Measurements from ENCODE around the gene PRSS50. TPM values are rescaled to one million over a fixed set of nuclear protein-coding genes. Genes with fewer than 3 reads are reported as not detected.

The PRSS50 gene
- total RNA-seq, 1 donor from 2014 or later: not detected

GRCh38 chr3:46692566-46692990 is 25.1 kb downstream of the PRSS50 start:
- peak; percentile 79 for DNase-seq (ENCODE audit: low read depth)

- DNase-seq (ENCODE audit: low read depth): peak; percentile 27
Measured at GRCh38 chr3:46690798-46691197, 26.9 kb downstream of the PRSS50 start.

- DNase-seq (ENCODE audit: low read depth): no peak
Measured at GRCh38 chr3:46685446-46685845, 32.2 kb downstream of the PRSS50 start.

GRCh38 chr3:46684891-46685290 is 32.8 kb downstream of the PRSS50 start:
- peak; percentile 7 for DNase-seq (ENCODE audit: low read depth)

GRCh38 chr3:46682974-46683373 is 34.7 kb downstream of the PRSS50 start:
- no peak for DNase-seq (ENCODE audit: low read depth)

- DNase-seq (ENCODE audit: low read depth): no peak
Measured at GRCh38 chr3:46681856-46682540, 35.7 kb downstream of the PRSS50 start.

- no peak for DNase-seq (ENCODE audit: low read depth)
Measured at GRCh38 chr3:46681387-46681786, 36.3 kb downstream of the PRSS50 start.

- no peak for DNase-seq (ENCODE audit: low read depth)
Measured at GRCh38 chr3:46680298-46680826, 37.3 kb downstream of the PRSS50 start.

- no peak for DNase-seq (ENCODE audit: low read depth)
Measured at GRCh38 chr3:46679681-46680080, 38.0 kb downstream of the PRSS50 start.

- no peak for DNase-seq (ENCODE audit: low read depth)
Measured at GRCh38 chr3:46678280-46678679, 39.4 kb downstream of the PRSS50 start.

GRCh38 chr3:46677411-46677726 is 40.3 kb downstream of the PRSS50 start:
- DNase-seq (ENCODE audit: low read depth): no peak

GRCh38 chr3:46676601-46677410 is 40.9 kb downstream of the PRSS50 start:
- no peak for DNase-seq (ENCODE audit: low read depth)

- no peak for DNase-seq (ENCODE audit: low read depth)
Measured at GRCh38 chr3:46675843-46676567, 41.7 kb downstream of the PRSS50 start.

GRCh38 chr3:46675426-46675825 is 42.2 kb downstream of the PRSS50 start:
- DNase-seq (ENCODE audit: low read depth): no peak

- DNase-seq (ENCODE audit: low read depth): no peak
Measured at GRCh38 chr3:46674031-46674845, 43.4 kb downstream of the PRSS50 start.

GRCh38 chr3:46673151-46674030 is 44.3 kb downstream of the PRSS50 start:
- no peak for DNase-seq (ENCODE audit: low read depth)

- DNase-seq (ENCODE audit: low read depth): no peak
Measured at GRCh38 chr3:46672349-46672695, 45.3 kb downstream of the PRSS50 start.

GRCh38 chr3:46671541-46672348 is 45.9 kb downstream of the PRSS50 start:
- DNase-seq (ENCODE audit: low read depth): no peak

GRCh38 chr3:46670891-46671427 is 46.7 kb downstream of the PRSS50 start:
- no peak for DNase-seq (ENCODE audit: low read depth)

All from renal cortical epithelial cell (primary cell).